HG03378 (cell line): ENCODE data around the gene COPA.

ENCODE experiments used
- ATAC-seq: cut with Tn5 transposase; IDR thresholded peaks from one replicate; pipeline ENCODE4 v1.9.1; 2021; ENCODE audit warnings: mild to moderate bottlenecking, moderate library complexity; ENCODE audit not compliant: unreplicated experiment

Gene COPA

GRCh38 chr1:160363010-160363409 lies 20.0 kb upstream of the COPA start:
- no peak for ATAC-seq

GRCh38 chr1:160362168-160362957 lies 19.3 kb upstream of the COPA start:
- ATAC-seq, result no peak

- ATAC-seq, result no peak
Observed at GRCh38 chr1:160361814-160362167, 18.7 kb upstream of the COPA start.

- no peak for ATAC-seq
Observed at GRCh38 chr1:160361199-160361598, 18.1 kb upstream of the COPA start.

GRCh38 chr1:160360227-160360695 lies 17.2 kb upstream of the COPA start:
- ATAC-seq, result no peak

GRCh38 chr1:160359559-160360226 lies 16.6 kb upstream of the COPA start:
- ATAC-seq, result no peak

GRCh38 chr1:160358073-160358472 lies 15.0 kb upstream of the COPA start:
- ATAC-seq, result no peak

- no peak for ATAC-seq
Observed at GRCh38 chr1:160357286-160358002, 14.4 kb upstream of the COPA start.

- no peak for ATAC-seq
Observed at GRCh38 chr1:160354388-160354985, 11.4 kb upstream of the COPA start.

GRCh38 chr1:160353223-160353622 lies 10.2 kb upstream of the COPA start:
- ATAC-seq, result no peak

- ATAC-seq, result no peak
Observed at GRCh38 chr1:160352555-160352954, 9.5 kb upstream of the COPA start.

GRCh38 chr1:160351629-160352028 lies 8.6 kb upstream of the COPA start:
- no peak for ATAC-seq

- no peak for ATAC-seq
Observed at GRCh38 chr1:160346958-160347357, 3.9 kb upstream of the COPA start.

GRCh38 chr1:160346463-160346862 lies 3.4 kb upstream of the COPA start:
- no peak for ATAC-seq

- no peak for ATAC-seq
Observed at GRCh38 chr1:160344936-160345335, 1.9 kb upstream of the COPA start.

- ATAC-seq, result no peak
Observed at GRCh38 chr1:160344241-160344640, 1.2 kb upstream of the COPA start.

GRCh38 chr1:160342526-160342925 lies 524 bp downstream of the COPA start:
- ATAC-seq, result no peak

- ATAC-seq, result no peak
Observed at GRCh38 chr1:160340866-160341265, 2.2 kb downstream of the COPA start.

GRCh38 chr1:160340146-160340545 lies 2.9 kb downstream of the COPA start:
- no peak for ATAC-seq

- ATAC-seq, result no peak
Observed at GRCh38 chr1:160338580-160338979, 4.5 kb downstream of the COPA start.

GRCh38 chr1:160332516-160332915 lies 10.5 kb downstream of the COPA start:
- no peak for ATAC-seq
